GM06990 (cell line): ENCODE data around the gene SYNE1.

Experiments used
- DNase-seq: peaks from one replicate; pipeline ENCODE4 v3.0.0-alpha.2; 2011; ENCODE audit not compliant: insufficient read length; ENCODE audit errors: extremely low read depth
- H3K27me3 ChIP-seq: replicated peaks from 2 replicates; pipeline ENCODE4 v1.6.0; 2011; ENCODE audit warnings: low read length; ENCODE audit not compliant: control insufficient read depth, insufficient read depth
- H3K36me3 ChIP-seq: 2 replicates; pipeline ENCODE4 v1.5.1; 2011; ENCODE audit warnings: low read length; ENCODE audit not compliant: control insufficient read depth, insufficient read depth
- H3K4me3 ChIP-seq: replicated peaks from 2 replicates; pipeline ENCODE4 v1.5.1; 2011; ENCODE audit warnings: low read depth, mild to moderate bottlenecking, control low read depth, low read length
- CTCF ChIP-seq: IDR thresholded peaks from 2 replicates; pipeline ENCODE4 v1.5.1; 2011; ENCODE audit warnings: low read length, control low read depth, mild to moderate bottlenecking, inconsistent platforms; ENCODE audit not compliant: insufficient read depth, poor library complexity, severe bottlenecking

SYNE1 gene

GRCh38 chr6:152484806-152485205, 152.4 kb downstream of the SYNE1 start:
- no peaks in the 10 kb centered on the region for H3K36me3 ChIP-seq
- no peak overlapping the region for H3K4me3 ChIP-seq
- TF ChIP-seq CTCF = no peak
- no peaks in the 10 kb centered on the region for H3K27me3 ChIP-seq
- DNase-seq = no peak

GRCh38 chr6:152482289-152482688, 154.9 kb downstream of the SYNE1 start:
- no peaks in the 10 kb centered on the region for H3K36me3 ChIP-seq
- no peak for DNase-seq
- no peak overlapping the region for H3K4me3 ChIP-seq
- no peaks in the 10 kb centered on the region for H3K27me3 ChIP-seq
- TF ChIP-seq CTCF = no peak

- TF ChIP-seq CTCF = no peak
- DNase-seq = no peak
- H3K4me3 ChIP-seq = no peak overlapping the region
- H3K36me3 ChIP-seq = no peaks in the 10 kb centered on the region
- no peaks in the 10 kb centered on the region for H3K27me3 ChIP-seq
These were observed 158.7 kb downstream of the SYNE1 start for GRCh38 chr6:152478377-152479010.

GRCh38 chr6:152474354-152474753, 162.8 kb downstream of the SYNE1 start:
- TF ChIP-seq CTCF = no peak
- DNase-seq = no peak
- H3K36me3 ChIP-seq = no peaks in the 10 kb centered on the region
- no peaks in the 10 kb centered on the region; the same call in 1 of the 2 replicates for H3K27me3 ChIP-seq
- no peak overlapping the region for H3K4me3 ChIP-seq

GRCh38 chr6:152472325-152472724, 164.8 kb downstream of the SYNE1 start:
- no peak for TF ChIP-seq CTCF
- Histone ChIP-seq H3K36me3 (no peaks in the 10 kb centered on the region), H3K4me3 (no peak overlapping the region), H3K27me3 (no peaks in the 10 kb centered on the region; the same call in 1 of the 2 replicates)
- no peak for DNase-seq
